Breast epithelium (tissue), 3 donors: ENCODE data around the gene EPS8.
A peak's percentile ranks its signal among the peaks of the same experiment; 100 is the strongest.

Experiments
- CTCF ChIP-seq, 3 donors: fragments of 450-650 bp; IDR thresholded peaks; one replicate each; pipeline ENCODE4 v1.5.1; 2016 to 2017; ENCODE audit warnings: antibody characterized with exemption in 3 of 3, mild to moderate bottlenecking in 3 of 3, moderate library complexity in 3 of 3
- POLR2A ChIP-seq: fragments of 450-650 bp; IDR thresholded peaks from one replicate; pipeline ENCODE4 v1.6.1; 2016; ENCODE audit warnings: antibody characterized with exemption, mild to moderate bottlenecking, moderate library complexity
- POLR2AphosphoS5 ChIP-seq, 3 donors: sonication (generic); formaldehyde crosslinking; IDR thresholded peaks; one replicate each; pipeline ENCODE4 v1.6.1; 2017; ENCODE audit warnings: antibody characterized with exemption in 3 of 3

GRCh38 chr12:15590180-15590826 lies 198.9 kb downstream of the EPS8 start:
- peak; percentile 82 to 95 (median 90) for TF ChIP-seq CTCF (IDR thresholded peaks at IDR 0.05)
- TF ChIP-seq POLR2AphosphoS5 (IDR thresholded peaks at IDR 0.05) = peak in 1 of 3 donors; percentile 10
- no peak for TF ChIP-seq POLR2A
